Measurements from ENCODE around the gene PAOX.

The PAOX gene

GRCh38 chr10:133350283-133350949, 28.6 kb upstream of the PAOX start:
- no peak for DNase-seq

- DNase-seq = no peak
These were observed 28.1 kb upstream of the PAOX start for GRCh38 chr10:133350950-133351329.

GRCh38 chr10:133351408-133352318, 27.4 kb upstream of the PAOX start:
- DNase-seq = no peak

GRCh38 chr10:133353202-133353959, 25.7 kb upstream of the PAOX start:
- no peak for DNase-seq

- DNase-seq = no peak
These were observed 25.0 kb upstream of the PAOX start for GRCh38 chr10:133353988-133354605.

GRCh38 chr10:133354672-133355240, 24.3 kb upstream of the PAOX start:
- no peak for DNase-seq

GRCh38 chr10:133355266-133355665, 23.8 kb upstream of the PAOX start:
- DNase-seq = no peak

GRCh38 chr10:133355991-133356390, 23.1 kb upstream of the PAOX start:
- no peak for DNase-seq

GRCh38 chr10:133356549-133357284, 22.3 kb upstream of the PAOX start:
- no peak for DNase-seq

- DNase-seq = no peak
These were observed 21.5 kb upstream of the PAOX start, which contains the start of gene FUOM for GRCh38 chr10:133357285-133358161. FUOM (minus strand) TSS chr10:133358019; CDS start chr10:133358007, 12 bp downstream.

GRCh38 chr10:133358162-133358924, 20.7 kb upstream of the PAOX start:
- DNase-seq = no peak

- no peak for DNase-seq
These were observed 20.1 kb upstream of the PAOX start for GRCh38 chr10:133358925-133359310.

- DNase-seq = no peak
These were observed 19.5 kb upstream of the PAOX start for GRCh38 chr10:133359554-133359971.

- DNase-seq = no peak
These were observed 19.0 kb upstream of the PAOX start for GRCh38 chr10:133359972-133360610.

- peak; percentile 92 to 95 for DNase-seq
These were observed 17.8 kb upstream of the PAOX start for GRCh38 chr10:133361227-133361626.

- DNase-seq = no peak
These were observed 17.2 kb upstream of the PAOX start for GRCh38 chr10:133361773-133362441.

- no peak for DNase-seq
These were observed 16.2 kb upstream of the PAOX start for GRCh38 chr10:133362846-133363245.

GRCh38 chr10:133364645-133365431, 14.2 kb upstream of the PAOX start:
- no peak for DNase-seq
